ENCODE results near the gene FGF11.

- no peak for TF ChIP-seq CTCF (IDR thresholded peaks at IDR 0.05; ENCODE audit: insufficient read depth, low read depth, low read length)
- no peak for TF ChIP-seq EZH2 (IDR thresholded peaks at IDR 0.05; ENCODE audit: insufficient read depth, low read length)
Observed at GRCh38 chr17:7407082-7407481, 32.2 kb upstream of the FGF11 start.
